ENCODE data around the gene SUGP2.

DNA sequence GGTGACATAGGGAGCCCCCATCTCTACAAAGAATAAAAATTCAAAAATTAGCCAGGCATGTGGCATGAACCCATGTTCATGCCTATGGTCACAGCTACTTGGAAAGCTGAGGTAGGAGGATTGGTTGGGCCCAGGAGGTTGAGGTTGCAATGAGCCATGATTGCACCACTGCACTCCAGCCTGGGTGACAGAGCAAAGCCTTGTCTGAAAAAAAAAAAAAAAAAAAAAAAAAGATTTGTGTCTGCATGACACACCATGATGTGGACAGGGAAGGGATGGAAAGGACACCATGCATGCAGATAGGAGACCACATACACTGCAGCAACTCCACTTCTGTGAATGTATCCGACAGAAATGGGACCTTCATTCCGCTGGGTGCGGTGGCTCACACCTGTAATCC is 58.3 kb downstream of the SUGP2 start:
- TF ChIP-seq, protein P1, sequence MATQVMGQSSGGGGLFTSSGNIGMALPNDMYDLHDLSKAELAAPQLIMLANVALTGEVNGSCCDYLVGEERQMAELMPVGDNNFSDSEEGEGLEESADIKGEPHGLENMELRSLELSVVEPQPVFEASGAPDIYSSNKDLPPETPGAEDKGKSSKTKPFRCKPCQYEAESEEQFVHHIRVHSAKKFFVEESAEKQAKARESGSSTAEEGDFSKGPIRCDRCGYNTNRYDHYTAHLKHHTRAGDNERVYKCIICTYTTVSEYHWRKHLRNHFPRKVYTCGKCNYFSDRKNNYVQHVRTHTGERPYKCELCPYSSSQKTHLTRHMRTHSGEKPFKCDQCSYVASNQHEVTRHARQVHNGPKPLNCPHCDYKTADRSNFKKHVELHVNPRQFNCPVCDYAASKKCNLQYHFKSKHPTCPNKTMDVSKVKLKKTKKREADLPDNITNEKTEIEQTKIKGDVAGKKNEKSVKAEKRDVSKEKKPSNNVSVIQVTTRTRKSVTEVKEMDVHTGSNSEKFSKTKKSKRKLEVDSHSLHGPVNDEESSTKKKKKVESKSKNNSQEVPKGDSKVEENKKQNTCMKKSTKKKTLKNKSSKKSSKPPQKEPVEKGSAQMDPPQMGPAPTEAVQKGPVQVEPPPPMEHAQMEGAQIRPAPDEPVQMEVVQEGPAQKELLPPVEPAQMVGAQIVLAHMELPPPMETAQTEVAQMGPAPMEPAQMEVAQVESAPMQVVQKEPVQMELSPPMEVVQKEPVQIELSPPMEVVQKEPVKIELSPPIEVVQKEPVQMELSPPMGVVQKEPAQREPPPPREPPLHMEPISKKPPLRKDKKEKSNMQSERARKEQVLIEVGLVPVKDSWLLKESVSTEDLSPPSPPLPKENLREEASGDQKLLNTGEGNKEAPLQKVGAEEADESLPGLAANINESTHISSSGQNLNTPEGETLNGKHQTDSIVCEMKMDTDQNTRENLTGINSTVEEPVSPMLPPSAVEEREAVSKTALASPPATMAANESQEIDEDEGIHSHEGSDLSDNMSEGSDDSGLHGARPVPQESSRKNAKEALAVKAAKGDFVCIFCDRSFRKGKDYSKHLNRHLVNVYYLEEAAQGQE (IDR thresholded peaks at IDR 0.05; ENCODE audit: borderline replicate concordance), result no peak
- TF ChIP-seq, protein P2, sequence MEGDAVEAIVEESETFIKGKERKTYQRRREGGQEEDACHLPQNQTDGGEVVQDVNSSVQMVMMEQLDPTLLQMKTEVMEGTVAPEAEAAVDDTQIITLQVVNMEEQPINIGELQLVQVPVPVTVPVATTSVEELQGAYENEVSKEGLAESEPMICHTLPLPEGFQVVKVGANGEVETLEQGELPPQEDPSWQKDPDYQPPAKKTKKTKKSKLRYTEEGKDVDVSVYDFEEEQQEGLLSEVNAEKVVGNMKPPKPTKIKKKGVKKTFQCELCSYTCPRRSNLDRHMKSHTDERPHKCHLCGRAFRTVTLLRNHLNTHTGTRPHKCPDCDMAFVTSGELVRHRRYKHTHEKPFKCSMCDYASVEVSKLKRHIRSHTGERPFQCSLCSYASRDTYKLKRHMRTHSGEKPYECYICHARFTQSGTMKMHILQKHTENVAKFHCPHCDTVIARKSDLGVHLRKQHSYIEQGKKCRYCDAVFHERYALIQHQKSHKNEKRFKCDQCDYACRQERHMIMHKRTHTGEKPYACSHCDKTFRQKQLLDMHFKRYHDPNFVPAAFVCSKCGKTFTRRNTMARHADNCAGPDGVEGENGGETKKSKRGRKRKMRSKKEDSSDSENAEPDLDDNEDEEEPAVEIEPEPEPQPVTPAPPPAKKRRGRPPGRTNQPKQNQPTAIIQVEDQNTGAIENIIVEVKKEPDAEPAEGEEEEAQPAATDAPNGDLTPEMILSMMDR (IDR thresholded peaks at IDR 0.05; ENCODE audit: poor library complexity, severe bottlenecking), result no peak
- TF ChIP-seq EP300 (conservative IDR thresholded peaks at IDR 0.05; ENCODE audit: poor library complexity, severe bottlenecking) (no peak), EZH2 (IDR thresholded peaks at IDR 0.05; ENCODE audit: borderline replicate concordance, insufficient read depth, low read length, poor library complexity, severe bottlenecking) (no peak), RAD21 (conservative IDR thresholded peaks at IDR 0.05) (no peak), POLR2AphosphoS5 (IDR thresholded peaks at IDR 0.05) (no peak), SMC3 (conservative IDR thresholded peaks at IDR 0.05; ENCODE audit: poor library complexity) (no peak)

Measured in neural cell (in vitro differentiated cells).